Tibial nerve (tissue), 4 donors: ENCODE measurements around the gene EVX1. TPM values are rescaled to one million over a fixed set of nuclear protein-coding genes. Genes with fewer than 3 reads are reported as not detected.
A peak's percentile ranks its signal among the peaks of the same experiment; 100 is the strongest.

Source experiments
- DNase-seq, 2 donors: peaks; one replicate each; pipeline ENCODE4 v3.0.0-alpha.2; 2019; ENCODE audit warnings: low spot score in 2 of 2
- H3K27ac ChIP-seq, 4 donors: fragments of 200-600 bp; sonication (generic) in 3 of 4; one replicate each; pipeline ENCODE4 v1.5.1; 2017 to 2019; ENCODE audit warnings: mild to moderate bottlenecking in 1 of 4
- H3K27me3 ChIP-seq, 2 donors: fragments of 200-600 bp; sonication (generic) in 1 of 2; one replicate each; pipeline versions ENCODE4 v1.5.1 to v1.6.0; 2017 to 2019
- H3K36me3 ChIP-seq, 3 donors: fragments of 200-600 bp; sonication (generic); one replicate each; pipeline ENCODE4 v1.5.1; 2018 to 2019
- H3K4me1 ChIP-seq, 4 donors: fragments of 200-600 bp; sonication (generic) in 3 of 4; one replicate each; pipeline ENCODE4 v1.5.1; 2017 to 2019
- H3K4me3 ChIP-seq, 4 donors: fragments of 200-600 bp; sonication (generic) in 3 of 4; one replicate each; pipeline ENCODE4 v1.5.1; 2017 to 2019; ENCODE audit warnings: mild to moderate bottlenecking in 1 of 4, moderate library complexity in 1 of 4
- H3K9me3 ChIP-seq, 4 donors: fragments of 200-600 bp; sonication (generic) in 3 of 4; one replicate each; pipeline ENCODE4 v1.5.1; 2017 to 2019
- CTCF ChIP-seq, 5 experiments: fragments of 200-600 bp in 3 of 5; fragments of 450-650 bp in 2 of 5; sonication (generic) in 3 of 5; IDR thresholded peaks; one replicate each; pipeline ENCODE4 v1.5.1; 2016 to 2019; ENCODE audit warnings: antibody characterized with exemption in 5 of 5, mild to moderate bottlenecking in 3 of 5, moderate library complexity in 2 of 5
- EP300 ChIP-seq, 2 donors: sonication (generic); formaldehyde crosslinking; IDR thresholded peaks; one replicate each; pipeline ENCODE4 v1.6.1; 2017; ENCODE audit warnings: antibody characterized with exemption in 2 of 2, mild to moderate bottlenecking in 1 of 2
- POLR2A ChIP-seq, 2 donors: fragments of 450-650 bp; IDR thresholded peaks; one replicate each; pipeline ENCODE4 v1.6.1; 2017; ENCODE audit warnings: antibody characterized with exemption in 2 of 2, mild to moderate bottlenecking in 2 of 2, moderate library complexity in 2 of 2
- WGBS, 2 donors: methylation state at CpG; one replicate each; pipeline ENCODE4 v1.1.5; 2018; 5-methylcytosine and 5-hydroxymethylcytosine counted together
- total RNA-seq, 4 donors: library from RNA; depleted of rRNA; stranded (reverse); fragments of >200 nt; gene quantifications; one replicate each; pipeline ENCODE4 v1.1.0, GENCODE V29; 2016

Gene EVX1
- total RNA-seq, 4 donors from 2014 or later: not detected

GRCh38 chr7:27242154-27242553, 448 bp upstream of the EVX1 start:
- Histone ChIP-seq H3K4me1 (peaks cover 0 to 60% (median 25%) of the 10 kb centered on the region in 4 donors), H3K36me3 (no peaks in the 10 kb centered on the region), H3K4me3 (peak overlapping the region in 1 of 4 donors; percentile 21), H3K27me3 (peaks cover 2 to 100% of the 10 kb centered on the region in 2 donors), H3K27ac (no peak overlapping the region), H3K9me3 (no peaks in the 10 kb centered on the region)
- DNase-seq: no peak
- WGBS, 2 donors: 9 to 12% methylated on average over 14 of the region's 14 CpGs
- TF ChIP-seq EP300 (IDR thresholded peaks at IDR 0.05) (no peak), POLR2A (IDR thresholded peaks at IDR 0.05) (no peak), CTCF (IDR thresholded peaks at IDR 0.05) (no peak)

- no peak for DNase-seq
- 6 to 7% methylated on average over 28 to 29 of the region's 43 CpGs for WGBS, 2 donors
- Histone ChIP-seq H3K36me3 (no peaks in the 10 kb centered on the region), H3K4me1 (peaks cover 0 to 60% (median 25%) of the 10 kb centered on the region in 4 donors), H3K9me3 (no peaks in the 10 kb centered on the region), H3K4me3 (peak overlapping the region in 1 of 4 donors; percentile 21), H3K27me3 (peaks cover 2 to 100% of the 10 kb centered on the region in 2 donors), H3K27ac (no peak overlapping the region)
- no peak for TF ChIP-seq EP300 (IDR thresholded peaks at IDR 0.05)
- TF ChIP-seq CTCF (IDR thresholded peaks at IDR 0.05): no peak
- TF ChIP-seq POLR2A (IDR thresholded peaks at IDR 0.05): no peak
Observed at GRCh38 chr7:27243340-27244163, 950 bp downstream of the EVX1 start.

- peaks cover 2 to 100% of the 10 kb centered on the region in 2 donors for H3K27me3 ChIP-seq
- peaks cover 0 to 60% (median 21%) of the 10 kb centered on the region in 4 donors for H3K4me1 ChIP-seq
Observed at GRCh38 chr7:27244488-27245123, 2.0 kb downstream of the EVX1 start.

DNA sequence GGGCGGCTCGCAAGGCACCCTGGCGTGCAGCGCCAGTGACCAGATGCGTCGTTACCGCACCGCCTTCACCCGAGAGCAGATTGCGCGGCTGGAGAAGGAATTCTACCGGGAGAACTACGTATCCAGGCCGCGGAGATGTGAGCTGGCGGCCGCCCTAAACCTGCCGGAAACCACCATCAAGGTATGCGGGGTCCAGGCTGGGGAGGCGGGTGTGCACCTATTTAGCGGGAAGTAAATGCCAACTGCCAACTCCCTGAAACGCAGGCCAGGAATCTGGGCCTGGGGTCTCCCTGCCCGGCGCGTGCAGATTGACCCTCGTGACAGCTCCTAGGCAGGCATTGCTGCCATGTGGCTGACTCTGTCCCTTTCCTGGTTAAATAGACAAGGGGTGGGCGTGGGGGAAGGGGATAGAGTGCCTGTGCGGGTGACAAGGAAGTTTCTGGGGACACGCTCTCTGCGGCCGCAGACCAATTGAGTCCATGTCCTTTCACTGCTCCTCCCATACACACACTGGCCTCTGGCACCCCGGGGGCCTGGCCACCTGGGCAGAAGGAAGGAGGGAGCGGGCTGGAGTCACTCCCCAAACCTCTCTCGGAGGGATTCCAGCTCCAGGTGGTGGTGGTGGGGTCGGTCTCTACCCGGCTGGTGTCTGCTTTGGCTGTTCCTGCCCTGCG, 2.7 kb downstream of the EVX1 start:
- TF ChIP-seq CTCF (IDR thresholded peaks at IDR 0.05) (no peak), EP300 (IDR thresholded peaks at IDR 0.05) (no peak), POLR2A (IDR thresholded peaks at IDR 0.05) (no peak)
- WGBS, 2 donors: 11 to 20% methylated on average over 29 to 31 of the region's 37 CpGs

More at GRCh38 chr7:27244488-27245123, 2.0 kb downstream of the EVX1 start:
- H3K27ac ChIP-seq: no peak overlapping the region
- no peak for DNase-seq
- TF ChIP-seq POLR2A (IDR thresholded peaks at IDR 0.05): no peak
- H3K9me3 ChIP-seq: no peaks in the 10 kb centered on the region
- no peaks in the 10 kb centered on the region for H3K36me3 ChIP-seq
- WGBS, 2 donors: 19 to 29% methylated on average over 17 of the region's 18 CpGs
- H3K4me3 ChIP-seq: no peak overlapping the region

GRCh38 chr7:27245798-27246691, 3.4 kb downstream of the EVX1 start:
- Histone ChIP-seq H3K4me1 (peaks cover 0 to 59% (median 19%) of the 10 kb centered on the region in 4 donors), H3K27ac (no peak overlapping the region), H3K9me3 (no peaks in the 10 kb centered on the region), H3K27me3 (peaks cover 2 to 100% of the 10 kb centered on the region in 2 donors), H3K36me3 (no peaks in the 10 kb centered on the region), H3K4me3 (peak overlapping the region in 1 of 4 donors; percentile 33)
- 9 to 12% methylated on average over 42 to 90 of the region's 90 CpGs for WGBS, 2 donors
- no peak for DNase-seq
- no peak for TF ChIP-seq EP300 (IDR thresholded peaks at IDR 0.05)
- no peak for TF ChIP-seq POLR2A (IDR thresholded peaks at IDR 0.05)
- TF ChIP-seq CTCF (IDR thresholded peaks at IDR 0.05): no peak

More for the DNA sequence above, 2.7 kb downstream of the EVX1 start:
- Histone ChIP-seq H3K27ac (no peak overlapping the region), H3K9me3 (no peaks in the 10 kb centered on the region), H3K36me3 (no peaks in the 10 kb centered on the region), H3K4me1 (peaks cover 0 to 58% (median 18%) of the 10 kb centered on the region in 4 donors), H3K27me3 (peaks cover 2 to 100% of the 10 kb centered on the region in 2 donors), H3K4me3 (peak overlapping the region in 1 of 4 donors; percentile 33)
- DNase-seq: no peak
